KG1 (cell line): Measurements from ENCODE around the gene KCNK18.
"Not testable (repeated sequence)": the region's sequence is repeated elsewhere in the genome, so short reads cannot be mapped to it uniquely, and the experiment has no call there.

Source experiments
- DNase-seq: peaks from one replicate; lab custom pipeline; 2025; lab: John Stamatoyannopoulos, UW

KCNK18 gene

DNA sequence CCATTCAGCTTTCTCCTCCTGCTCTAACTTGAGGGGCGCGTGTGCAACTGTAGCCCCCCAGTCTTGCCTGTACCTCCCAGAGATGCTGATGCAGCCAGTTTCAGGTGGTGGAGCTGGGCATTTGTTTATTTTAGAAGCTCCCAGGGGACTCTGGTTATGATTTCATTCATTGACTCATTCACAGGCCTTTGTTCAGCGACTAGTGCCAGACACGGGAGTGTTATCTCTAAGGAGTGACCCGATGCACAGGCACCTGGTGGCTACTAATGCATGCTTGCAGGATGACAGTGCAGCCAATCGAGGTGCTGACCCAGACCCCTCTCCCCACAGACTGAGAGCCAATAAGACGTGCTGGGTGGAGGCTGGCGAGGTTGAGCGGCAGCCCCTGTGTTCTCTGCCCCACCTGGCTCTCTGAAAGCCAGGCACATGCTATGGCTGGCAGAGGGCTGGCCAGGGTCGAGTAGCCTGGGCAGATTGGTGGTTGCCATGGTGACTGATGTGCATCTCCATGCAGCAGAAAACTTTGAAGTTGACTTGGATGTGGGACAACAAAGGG is 23.9 kb downstream of the KCNK18 start:
- no peak for DNase-seq

DNA sequence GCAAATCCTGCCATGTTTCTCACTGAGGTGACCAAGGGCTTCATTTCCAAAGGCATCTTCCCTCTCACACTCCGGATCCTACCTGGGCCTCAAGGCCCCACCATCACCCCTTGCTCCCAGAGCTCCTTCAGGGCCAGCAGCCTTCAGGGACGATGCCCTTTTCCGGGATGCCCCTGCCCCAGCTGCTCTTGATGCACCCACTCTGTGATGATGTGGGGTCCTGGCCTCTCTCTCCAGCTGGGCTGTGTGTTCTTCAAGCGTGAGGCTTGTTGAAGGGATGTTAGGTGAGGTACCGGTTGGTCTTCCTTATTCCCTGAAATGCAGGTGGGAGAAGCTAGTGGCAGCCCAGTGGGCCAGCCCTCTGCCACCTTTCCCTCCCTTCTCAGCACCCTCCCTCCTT is 25.3 kb downstream of the KCNK18 start:
- no peak for DNase-seq

DNA sequence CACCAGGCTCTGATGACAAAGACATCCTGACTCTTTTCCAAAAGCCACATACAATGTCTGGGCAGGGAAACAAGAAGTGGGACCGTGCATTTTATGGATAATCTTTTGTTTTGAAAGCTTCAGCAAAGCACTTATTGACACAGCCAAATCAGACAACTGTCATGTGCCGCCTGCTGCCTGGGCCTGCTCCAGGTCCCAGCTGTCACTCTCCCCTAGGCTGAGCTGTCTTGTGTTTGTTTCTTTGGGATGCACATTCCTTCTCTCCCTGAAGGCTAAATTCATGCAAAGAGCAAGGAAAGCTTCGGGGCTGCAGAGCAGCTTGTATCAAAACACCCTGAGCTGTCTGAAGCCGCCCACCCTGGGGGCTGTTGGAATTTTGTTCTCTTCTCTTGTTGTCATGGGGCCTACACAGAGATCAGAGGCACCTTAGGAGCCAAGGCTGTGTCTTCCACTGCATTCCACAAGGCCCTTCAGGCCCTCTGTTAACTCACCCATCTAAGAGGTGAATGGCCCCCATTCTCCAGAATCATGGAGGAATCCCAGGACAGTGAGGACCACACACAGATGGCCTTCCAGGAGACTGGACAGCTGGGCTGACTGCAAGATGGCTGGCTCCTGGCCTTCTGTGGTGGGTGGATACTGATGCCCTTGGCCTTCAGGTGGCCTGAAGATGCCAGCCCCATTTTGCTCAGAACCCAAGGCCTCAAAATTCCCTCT is 25.8 kb downstream of the KCNK18 start:
- DNase-seq = no peak

DNA sequence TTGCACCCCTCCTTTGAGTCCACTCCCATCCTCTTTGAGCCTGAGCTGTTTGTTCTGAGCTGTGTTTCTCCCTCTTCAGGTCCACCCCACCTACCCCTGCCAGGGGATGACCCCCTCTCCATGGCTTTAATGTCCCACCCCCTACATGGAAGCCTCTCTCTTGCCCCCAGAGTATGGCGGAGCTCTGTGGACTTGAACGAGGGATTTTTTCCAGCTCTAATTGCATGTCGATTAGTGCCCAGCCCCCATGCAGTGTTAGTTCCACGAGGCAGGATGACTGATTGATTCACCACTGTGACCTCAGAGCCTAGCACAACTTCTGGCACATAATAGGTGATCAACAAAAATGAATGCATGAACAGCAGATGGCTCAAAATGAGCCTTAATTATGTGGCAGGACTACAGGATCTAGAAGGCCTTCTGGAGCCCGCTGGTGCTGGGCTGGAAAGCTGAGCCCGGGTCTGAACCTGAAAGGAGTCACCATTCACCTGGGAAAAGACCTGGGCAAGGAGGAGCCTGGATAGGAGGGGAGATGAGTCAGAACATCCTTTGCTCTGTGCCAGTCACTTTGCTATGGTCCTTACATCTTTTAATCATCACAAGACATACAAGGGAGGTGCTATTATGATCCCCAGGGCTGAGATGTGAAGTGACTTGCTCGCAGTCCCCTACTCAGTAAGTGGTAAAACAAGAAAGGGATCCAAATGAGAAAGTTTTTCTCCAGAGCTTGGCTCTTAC is 26.6 kb downstream of the KCNK18 start:
- no peak for DNase-seq

DNA sequence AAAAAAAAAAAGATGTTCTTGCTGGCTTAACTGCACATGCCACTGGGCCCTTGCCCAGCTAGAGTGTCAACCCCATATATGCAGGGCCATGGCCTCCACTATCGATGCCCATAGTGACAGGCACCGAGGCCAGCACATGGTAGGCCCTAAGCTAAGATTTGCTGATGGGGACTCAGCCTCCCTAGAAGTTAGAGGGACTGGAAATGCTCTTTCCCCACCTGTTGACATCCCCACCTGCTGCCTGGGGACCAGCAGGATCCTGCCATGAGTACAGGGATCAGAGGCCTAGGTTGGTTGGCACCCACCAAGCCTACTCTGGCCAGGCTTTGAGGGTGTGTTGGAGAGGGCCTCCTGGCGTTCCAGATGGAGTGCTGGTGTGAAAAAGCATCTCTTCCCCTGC is 27.6 kb downstream of the KCNK18 start:
- DNase-seq = no peak

DNA sequence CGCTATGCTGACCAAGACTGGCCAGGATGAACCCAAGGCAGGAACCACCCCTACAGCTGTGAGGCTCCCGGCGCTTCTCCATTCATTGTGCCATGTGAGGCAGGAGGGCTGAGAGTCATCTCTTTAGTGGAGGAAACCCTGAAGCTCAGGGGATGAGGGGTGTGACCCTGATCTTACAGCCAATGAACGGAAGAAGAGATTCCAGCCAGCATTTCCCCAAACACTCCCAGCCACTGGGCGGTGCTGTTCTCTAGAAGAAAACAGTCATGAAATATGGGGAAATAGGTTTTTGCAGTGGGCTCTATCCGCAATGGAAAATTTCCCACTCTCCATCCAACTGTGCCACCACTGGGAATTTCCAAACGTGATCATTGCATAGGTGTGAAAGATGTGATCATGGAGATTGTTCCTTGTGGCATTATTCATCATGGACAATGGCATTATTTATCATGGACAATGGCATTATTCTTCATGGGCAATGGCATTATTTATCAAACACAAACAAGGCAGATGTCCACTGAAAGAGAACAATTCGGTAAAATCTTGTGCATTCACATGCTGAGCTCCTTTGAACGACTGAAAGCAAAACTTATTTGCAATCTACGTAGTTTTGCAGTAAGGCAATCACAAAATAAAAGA is 29.6 kb downstream of the KCNK18 start:
- DNase-seq = peak; percentile 21

DNA sequence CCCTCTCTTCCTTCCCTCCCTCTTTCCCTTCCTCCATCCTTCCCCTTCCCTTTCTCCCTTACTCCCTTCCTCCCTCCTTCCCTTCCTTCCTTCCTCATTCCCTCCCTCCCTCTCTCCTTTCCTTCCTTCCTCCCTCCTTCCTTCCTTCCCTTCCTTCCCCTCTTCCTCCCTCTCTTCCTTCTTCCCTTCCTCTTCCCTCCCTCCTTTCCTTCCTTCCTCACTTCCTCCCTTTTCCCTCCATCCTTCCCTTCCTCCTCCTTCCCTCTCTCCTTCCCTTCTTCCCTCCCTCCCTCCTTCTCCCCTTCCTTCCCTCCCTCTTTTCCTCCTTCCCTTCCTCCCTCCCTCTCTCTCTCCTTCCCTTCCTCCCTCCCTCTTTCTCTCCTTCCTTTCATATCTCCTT is 30.9 kb downstream of the KCNK18 start:
- DNase-seq = no peak

DNA sequence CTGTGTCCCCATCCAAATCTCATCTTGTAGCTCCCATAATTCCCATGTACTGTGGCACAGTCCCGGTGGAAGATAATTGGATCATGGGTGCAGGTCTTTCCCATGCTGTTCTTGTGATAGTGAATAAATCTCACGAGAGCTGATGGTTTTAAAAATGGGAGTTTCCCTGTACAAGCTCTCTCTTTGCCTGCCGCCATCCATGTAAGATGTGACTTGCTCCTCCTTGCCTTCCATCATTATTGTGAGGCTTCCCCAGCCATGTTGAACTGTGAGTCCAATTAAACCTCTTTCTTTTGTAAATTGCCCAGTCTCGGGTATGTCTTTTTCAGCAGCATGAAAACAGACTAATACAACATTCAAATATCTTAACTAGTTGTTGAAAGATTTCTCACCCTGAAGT is 32.8 kb downstream of the KCNK18 start:
- not testable (repeated sequence) for DNase-seq

DNA sequence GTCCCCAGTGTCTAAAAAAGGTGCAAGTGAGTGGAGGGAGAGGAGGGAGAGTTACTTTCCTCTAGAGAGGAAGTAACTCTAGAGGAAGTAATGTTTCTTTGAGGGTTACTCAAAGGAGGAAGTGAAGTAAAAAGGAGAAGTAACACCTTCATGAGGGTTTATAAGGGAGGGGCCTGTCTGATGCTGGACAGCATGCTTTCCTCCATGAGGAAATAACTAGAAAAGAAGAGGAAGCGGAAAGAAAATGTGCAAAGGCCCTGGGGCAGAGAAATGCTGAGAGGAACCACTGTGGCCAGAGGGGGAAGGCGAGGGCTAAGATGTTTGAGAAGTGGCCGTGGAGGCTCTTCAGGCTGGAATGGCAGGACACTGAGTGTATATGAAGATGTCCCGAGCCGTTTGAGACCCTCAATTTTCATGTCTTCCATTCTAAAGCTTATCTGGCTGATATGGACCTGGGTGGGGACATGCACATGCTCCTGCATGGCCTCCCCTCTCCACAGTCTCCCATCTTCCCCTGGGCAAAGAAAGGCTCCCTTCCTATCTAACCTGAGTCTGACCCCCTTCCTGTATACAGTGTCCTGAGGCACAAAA is 40.2 kb downstream of the KCNK18 start:
- peak; percentile 22 for DNase-seq

DNA sequence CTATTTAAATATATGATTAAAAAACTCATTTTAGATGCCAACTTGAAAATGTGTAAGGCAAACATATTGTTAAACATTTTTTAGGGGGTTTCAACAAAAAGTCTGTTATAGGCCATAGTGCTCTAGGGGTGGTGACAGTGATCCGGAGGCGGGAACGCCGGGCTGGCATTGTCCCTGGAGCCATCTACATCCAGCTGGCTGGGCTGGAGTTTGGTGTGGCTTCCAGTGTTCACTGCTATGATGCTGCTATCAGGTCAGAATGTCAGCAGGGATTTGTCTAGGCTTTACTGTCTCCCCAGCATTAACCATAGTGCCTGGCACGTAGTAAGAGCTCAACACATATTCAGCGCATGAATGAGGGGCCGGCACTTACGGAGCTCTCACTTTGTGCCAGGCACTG is 41.8 kb downstream of the KCNK18 start:
- DNase-seq = no peak

DNA sequence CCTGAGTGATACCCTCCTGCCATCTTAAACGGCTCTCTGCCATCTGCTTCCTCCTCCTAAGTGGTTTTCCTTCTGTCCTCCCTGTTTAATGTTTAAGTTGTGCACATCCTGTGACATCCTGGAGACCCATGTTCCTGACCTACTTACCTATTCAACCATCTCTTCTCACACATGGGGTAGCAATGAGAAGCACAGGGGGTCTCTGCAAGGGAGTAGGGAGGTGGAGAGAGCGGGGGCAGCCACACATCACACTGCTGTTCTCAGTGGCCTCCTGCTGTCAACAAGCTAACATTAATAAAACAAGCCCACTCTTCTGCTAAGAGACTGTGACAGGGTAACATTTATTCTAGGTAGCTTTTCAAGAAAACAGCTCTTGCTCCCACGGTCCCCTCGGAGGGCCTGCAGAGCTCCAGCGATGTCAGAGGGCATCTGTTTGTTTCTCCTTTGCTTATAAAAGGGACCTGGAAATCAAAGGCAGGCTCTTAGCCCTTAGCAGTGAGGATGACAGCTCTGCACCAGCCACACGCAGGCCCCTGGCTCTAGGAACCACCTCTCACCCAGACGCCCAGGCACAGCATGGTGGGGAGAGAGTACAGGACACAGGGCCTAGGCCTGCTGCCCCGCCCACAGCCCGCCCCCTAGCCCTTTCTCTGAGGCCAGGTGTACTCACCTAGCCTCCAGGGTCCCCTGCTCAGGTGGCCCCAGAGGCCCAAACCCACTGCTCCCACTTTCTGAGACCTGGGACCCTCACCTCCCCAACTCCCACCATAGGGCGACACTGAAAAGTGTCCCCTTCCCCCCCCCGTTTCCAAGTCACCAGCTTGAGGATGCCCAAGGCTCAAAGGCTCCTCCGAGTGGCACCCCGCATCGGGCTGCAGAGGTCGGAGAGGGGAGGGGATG is 42.7 kb downstream of the KCNK18 start:
- DNase-seq = no peak

DNA sequence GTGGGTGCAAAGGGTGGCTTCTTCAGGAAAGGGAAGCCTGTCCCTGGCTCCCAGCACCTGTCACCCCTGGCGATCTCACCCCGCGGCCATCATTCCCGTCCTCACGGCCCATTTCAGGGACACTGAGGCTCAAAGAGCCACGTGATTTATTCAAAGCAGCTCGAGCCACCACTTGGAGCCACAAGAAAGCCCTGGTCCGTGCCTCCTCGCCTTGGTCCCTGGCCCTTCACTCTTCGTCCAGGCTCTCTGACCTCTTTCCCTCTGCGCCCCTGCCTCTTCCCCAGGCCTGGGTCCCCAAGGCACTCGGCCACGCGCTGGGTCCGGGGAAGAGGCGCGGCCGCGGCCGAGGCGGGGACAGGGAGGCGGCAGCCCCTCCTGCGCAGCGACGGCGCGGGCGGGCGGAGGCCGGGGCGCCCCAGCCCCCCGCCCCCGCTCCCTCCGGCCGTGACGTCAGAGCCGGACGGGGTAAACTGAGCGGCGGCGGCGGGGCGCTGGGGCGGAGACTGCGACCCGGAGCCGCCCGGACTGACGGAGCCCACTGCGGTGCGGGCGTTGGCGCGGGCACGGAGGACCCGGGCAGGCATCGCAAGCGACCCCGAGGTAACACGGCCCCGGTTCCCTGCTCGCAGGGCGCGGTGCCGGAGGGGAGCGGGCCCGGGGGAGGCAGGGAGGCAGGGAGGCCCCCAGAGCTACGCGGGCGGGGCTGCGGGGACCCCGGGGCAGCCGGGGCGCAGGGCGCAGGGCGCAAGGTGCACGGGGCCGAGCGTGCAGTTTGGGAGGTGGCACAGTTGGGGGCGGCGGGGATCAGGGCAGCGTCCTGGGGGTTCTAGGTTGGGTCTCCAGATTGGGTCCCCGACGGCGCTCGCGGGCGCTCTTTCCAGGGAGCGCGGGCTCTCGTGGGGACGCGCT is 43.6 kb downstream of the KCNK18 start, which contains the start of gene SLC18A2:
TSS of gene SLC18A2 (plus strand) at position 494 of the 909 bp plus-strand sequence. CDS start 580 bp downstream, outside the sequence.
- DNase-seq = no peak

DNA sequence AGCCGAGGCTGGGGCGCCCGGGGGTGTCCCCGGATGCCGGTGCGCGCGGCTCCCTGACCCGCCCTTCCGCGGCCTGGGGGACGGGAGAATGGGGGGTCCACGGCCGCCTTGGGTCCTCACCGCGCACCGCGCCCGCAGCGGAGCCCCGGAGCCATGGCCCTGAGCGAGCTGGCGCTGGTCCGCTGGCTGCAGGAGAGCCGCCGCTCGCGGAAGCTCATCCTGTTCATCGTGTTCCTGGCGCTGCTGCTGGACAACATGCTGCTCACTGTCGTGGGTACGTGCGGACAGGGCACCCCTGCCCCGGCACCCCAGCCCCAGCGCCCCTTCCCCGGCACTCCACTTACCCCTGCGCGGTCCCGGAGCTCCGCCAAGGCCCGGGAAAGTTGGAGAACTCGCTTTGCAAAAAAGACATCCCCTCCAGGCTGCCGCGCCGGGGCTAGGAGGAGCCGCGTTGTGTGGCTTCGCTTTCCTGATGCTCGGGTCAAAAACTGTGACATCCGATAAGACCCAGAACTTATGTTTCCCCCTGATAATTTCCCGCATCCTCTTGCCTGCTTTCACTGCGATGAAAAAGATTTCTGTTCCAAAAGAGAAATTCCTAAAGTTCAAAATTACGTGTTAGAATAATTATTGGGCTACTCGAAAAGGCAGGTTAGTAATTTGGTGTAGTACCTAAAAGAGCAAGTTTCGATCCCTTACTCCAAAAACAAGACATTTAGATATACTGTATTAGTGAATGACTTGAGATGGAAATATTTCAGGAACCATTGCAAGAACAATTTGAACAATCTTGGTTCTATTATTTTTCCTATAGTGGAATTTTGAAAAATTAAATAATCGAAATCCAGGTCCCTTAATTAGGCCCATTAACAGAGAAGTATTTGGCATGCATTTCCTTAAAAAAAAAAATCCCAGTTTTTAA is 44.5 kb downstream of the KCNK18 start:
- no peak for DNase-seq

DNA sequence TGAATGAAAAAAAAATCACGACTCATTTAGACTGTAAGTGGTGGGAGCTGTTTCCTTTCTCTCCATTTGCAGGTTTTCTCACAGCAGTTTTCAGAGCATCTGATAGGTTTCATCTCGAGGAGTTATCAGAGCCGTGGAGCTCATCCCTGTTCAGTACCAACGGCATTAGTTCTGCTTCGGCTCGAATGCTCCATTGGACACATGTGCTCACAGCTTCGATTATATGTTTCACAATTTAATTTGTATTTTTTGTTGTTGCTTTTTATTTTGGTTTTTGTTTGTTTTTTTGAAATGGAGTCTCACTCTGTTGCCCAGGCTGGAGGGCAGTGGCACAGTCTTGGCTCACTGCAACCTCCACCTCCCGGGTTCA is 45.2 kb downstream of the KCNK18 start:
- no peak for DNase-seq

DNA sequence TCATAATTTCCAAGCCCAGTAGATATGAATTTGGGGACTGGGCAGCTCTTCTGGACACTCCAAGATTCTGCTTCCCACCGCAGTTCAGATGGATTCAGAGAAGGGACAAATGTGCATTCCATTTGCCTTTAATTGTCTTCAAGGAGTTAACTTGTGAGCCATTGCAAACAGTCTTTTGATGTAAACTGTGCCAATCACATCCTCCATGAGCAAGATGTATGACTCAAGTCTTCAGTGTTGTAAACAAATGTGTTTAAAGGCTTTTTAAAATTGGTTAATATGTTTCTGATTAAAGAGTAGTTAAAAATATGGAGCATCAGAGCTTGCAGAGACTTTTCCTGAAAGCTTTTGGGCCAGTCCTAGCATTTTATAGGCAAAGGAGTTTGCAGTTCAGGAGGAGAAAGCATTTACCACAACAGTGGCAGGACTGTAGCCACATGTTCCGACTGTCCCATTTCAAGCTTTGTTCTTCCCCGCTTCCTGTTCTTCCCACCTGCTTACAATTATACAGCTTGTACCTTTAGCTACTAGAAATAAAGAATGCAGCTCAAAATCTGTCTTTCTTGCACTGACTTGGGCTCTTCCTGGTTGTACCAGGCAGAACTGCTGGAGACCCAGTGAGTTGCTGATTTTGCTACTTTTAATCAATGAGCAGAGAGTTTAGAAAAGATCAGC is 49.8 kb downstream of the KCNK18 start:
- DNase-seq = no peak

DNA sequence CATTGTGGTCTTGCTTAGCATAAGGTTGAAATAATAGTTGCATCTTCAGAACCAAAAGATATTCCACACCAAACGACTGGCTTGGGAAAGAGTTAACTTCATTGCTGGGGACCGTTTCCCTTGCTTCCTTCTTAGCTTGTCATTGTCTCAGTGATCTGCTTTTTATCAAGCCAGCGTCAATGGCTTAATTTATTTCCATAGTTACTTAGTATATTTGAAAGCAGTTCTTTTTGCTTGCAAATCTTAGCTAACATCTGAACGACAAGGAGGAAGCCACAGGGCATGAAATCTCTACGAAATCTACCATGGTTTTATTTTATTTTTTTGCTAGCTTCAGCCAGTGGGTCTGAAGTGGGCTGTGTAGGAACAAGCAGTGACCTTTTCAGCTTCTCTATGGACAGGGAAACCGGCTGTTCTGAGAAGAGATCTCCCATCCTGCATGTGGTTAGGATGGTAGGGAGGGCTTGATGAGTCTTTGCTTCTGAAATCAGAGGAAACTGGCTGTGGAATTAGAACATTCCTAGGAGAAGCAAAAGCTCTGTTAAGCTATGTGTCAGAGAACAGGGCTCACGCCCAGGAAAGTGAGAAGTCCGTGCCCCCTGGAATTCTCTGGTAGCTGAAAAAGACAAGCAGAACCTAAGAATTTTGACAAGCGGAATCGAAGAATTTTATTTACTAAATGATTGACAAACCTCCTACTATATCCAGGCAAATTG is 51.6 kb downstream of the KCNK18 start:
- no peak for DNase-seq

DNA sequence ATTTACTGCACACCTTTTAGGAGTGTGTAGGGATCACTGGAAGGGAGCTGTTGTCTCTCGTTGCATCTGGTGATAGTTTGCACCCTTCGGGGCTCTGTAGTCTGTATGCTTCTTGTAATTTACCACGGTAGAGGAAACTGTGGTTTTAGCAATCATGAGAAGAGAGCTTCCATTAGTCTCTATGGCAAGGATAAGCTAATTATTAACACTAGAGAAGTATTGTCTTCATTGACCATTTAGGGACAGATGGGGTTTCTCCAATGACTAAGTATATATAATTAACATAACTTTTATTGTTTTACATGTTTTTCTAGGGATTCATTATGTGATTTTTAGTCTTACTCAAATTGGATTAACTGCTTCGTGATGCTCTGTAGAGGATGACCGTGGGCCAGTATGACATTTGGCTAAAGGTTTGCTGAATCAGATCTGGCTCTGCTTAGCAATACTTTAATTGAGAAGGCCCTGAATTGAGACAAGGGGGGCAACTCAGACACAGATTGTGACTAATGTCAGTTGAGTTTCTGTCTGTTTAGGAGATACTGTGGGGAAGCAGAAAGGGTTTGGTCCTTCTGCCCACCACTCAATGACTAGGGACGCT is 52.3 kb downstream of the KCNK18 start:
- DNase-seq = no peak

DNA sequence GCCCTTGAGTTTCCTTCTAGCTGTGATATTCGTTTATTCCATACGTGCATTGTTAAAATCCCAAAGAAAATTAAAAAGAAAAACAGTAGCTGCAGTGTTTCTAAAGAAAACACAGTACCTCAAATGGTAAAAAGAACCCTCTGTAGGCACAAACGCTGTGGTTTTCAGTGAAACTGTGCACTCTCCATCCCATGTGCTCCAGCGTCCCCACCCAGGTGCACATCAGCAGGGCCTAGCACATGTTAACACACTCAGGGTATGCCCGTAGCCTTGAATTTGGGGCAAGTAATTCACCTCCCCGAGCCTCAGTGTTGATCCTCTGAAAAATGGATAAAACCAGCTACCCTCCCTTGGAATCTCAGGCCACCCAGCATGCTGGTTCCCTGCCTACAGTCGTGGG is 53.1 kb downstream of the KCNK18 start:
- no peak for DNase-seq
